Right lobe of liver (tissue), 4 donors: ENCODE results near the gene DNAI7.

Source experiments
- POLR2A ChIP-seq: fragments of 450-650 bp; IDR thresholded peaks from one replicate; pipeline ENCODE4 v1.6.1; 2017; ENCODE audit warnings: antibody characterized with exemption, mild to moderate bottlenecking
- TF ChIP-seq, protein P1 (sequence below), 4 donors: fragments of 200-600 bp in 3 of 4; fragments of 450-650 bp in 1 of 4; IDR thresholded peaks; one replicate each; pipeline versions ENCODE4 v1.5.1 to v1.8.0; 2016 to 2022; ENCODE audit warnings: antibody characterized with exemption in 4 of 4, mild to moderate bottlenecking in 2 of 4
- donor health status: DM: no; HTN: no; CAD: no.
- donor health status: DM: no; HTN: no; CAD: no.
- donor health status: DM: no; HTN: yes; CAD: no.

DNA sequence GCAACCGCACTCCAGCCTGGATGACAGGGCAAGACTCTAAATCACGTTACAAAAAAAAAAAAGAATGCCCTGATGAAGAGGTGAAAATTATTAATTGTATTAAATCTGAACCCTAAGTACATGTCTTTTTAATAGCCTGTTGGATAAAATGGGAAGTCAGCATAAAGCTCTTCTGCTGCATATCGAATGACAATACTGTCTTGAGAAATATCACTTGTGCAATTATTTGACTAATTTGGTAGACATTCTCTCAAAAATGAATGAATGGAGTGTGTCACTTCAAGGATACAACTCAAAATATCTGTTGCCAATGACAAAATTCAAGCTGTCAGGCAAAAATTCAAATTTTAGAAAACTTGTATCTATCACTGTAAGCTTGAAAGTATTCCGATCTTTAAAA is 38.9 kb downstream of the DNAI7 start:
- TF ChIP-seq, protein P1, sequence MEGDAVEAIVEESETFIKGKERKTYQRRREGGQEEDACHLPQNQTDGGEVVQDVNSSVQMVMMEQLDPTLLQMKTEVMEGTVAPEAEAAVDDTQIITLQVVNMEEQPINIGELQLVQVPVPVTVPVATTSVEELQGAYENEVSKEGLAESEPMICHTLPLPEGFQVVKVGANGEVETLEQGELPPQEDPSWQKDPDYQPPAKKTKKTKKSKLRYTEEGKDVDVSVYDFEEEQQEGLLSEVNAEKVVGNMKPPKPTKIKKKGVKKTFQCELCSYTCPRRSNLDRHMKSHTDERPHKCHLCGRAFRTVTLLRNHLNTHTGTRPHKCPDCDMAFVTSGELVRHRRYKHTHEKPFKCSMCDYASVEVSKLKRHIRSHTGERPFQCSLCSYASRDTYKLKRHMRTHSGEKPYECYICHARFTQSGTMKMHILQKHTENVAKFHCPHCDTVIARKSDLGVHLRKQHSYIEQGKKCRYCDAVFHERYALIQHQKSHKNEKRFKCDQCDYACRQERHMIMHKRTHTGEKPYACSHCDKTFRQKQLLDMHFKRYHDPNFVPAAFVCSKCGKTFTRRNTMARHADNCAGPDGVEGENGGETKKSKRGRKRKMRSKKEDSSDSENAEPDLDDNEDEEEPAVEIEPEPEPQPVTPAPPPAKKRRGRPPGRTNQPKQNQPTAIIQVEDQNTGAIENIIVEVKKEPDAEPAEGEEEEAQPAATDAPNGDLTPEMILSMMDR (IDR thresholded peaks at IDR 0.05), result no peak
- TF ChIP-seq POLR2A, result no peak
